ENCODE data around the gene PDZRN4. TPM values are rescaled to one million over a fixed set of nuclear protein-coding genes. Genes with fewer than 3 reads are reported as not detected.

Gene PDZRN4
- total RNA-seq, 1 experiment from 2014 or later: 2.4 TPM

DNA sequence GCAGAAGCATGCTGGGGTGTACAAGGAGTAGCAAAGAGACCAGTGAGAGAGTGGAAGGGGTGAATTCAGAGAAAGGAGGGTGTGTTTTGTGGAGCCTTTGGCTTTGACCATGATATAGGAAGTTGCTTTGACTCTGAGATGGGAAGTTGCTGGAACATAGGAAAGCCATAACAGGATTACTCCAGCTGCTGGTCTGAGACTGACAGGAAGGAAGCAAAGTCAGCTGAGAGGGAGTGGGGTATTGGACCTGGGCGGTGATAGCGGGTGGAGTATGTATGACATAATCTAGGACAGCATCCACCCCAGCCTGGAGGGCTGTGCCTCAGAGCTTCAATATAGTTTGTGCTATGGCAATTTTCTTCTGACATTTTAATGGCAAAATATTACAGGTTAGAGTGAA is 324.4 kb downstream of the PDZRN4 start:
- H3K4me1 ChIP-seq (ENCODE audit: low read length): peaks cover 51% of the 10 kb centered on the region
- no peak overlapping the region for H3K4me2 ChIP-seq (ENCODE audit: low read depth, low read length, poor library complexity, severe bottlenecking)
- H3K4me3 ChIP-seq (ENCODE audit: low read length): no peak overlapping the region
- no peaks in the 10 kb centered on the region for H3K9me2 ChIP-seq (replicated peaks; ENCODE audit: insufficient read depth, low read length)
- H3K27me3 ChIP-seq (ENCODE audit: low read length): no peaks in the 10 kb centered on the region
- H3K79me2 ChIP-seq (ENCODE audit: low read length): no peaks in the 10 kb centered on the region
- no peak overlapping the region for H3K9ac ChIP-seq (ENCODE audit: low read length)
- no peak overlapping the region for H2AFZ ChIP-seq (ENCODE audit: low read length)
- no peak for DNase-seq
- H3K9me3 ChIP-seq (ENCODE audit: low read length): no peaks in the 10 kb centered on the region
- no peaks in the 10 kb centered on the region for H3K36me3 ChIP-seq (ENCODE audit: insufficient read depth, low read length)
- H3K27ac ChIP-seq (ENCODE audit: low read length): no peak overlapping the region
- no peaks in the 10 kb centered on the region for H4K20me1 ChIP-seq (ENCODE audit: insufficient read depth, low read depth, low read length)

DNA sequence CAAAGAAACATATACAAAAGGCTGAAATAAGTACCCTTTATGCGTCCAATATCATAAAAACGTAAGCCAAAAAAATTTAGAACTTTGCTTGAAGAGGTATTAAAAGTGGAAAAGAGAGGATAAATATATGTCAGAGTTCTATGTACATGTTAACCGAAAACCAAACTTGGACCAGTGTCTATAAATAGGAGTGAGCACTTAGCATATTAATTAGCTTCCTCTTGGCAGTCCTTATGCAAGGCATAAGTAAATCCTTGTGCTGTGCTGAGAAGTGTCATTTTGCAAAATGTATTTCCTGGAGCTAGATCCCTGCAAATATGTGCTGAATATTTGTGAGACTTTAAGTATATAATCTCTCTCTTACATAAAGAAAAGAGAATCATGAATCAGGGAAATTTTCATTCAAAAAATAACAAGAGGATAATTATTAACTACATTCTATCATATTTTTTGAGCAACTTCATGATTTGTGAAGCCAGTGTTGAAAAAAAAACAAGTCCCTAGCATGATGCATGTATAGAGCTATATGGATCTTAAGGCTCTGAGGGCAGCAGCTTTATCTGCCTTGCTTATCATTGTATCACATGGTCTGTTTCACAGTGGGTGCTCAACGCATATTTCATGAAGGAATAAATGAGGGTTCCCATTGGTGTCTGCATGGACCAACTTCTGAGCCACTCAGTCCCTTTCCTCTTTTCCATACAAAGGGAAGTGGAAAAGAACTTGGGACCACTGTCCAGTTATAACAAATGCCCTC is 326.1 kb downstream of the PDZRN4 start:
- no peaks in the 10 kb centered on the region for H3K27me3 ChIP-seq (ENCODE audit: low read length)
- DNase-seq: peak; percentile 47
- no peaks in the 10 kb centered on the region for H3K36me3 ChIP-seq (ENCODE audit: insufficient read depth, low read length)
- no peaks in the 10 kb centered on the region for H3K9me3 ChIP-seq (ENCODE audit: low read length)
- H2AFZ ChIP-seq (ENCODE audit: low read length): no peak overlapping the region
- peak overlapping the region; percentile 8 for H3K4me2 ChIP-seq (ENCODE audit: low read depth, low read length, poor library complexity, severe bottlenecking)
- H3K4me1 ChIP-seq (ENCODE audit: low read length): peaks cover 45% of the 10 kb centered on the region
- H3K4me3 ChIP-seq (ENCODE audit: low read length): no peak overlapping the region
- H4K20me1 ChIP-seq (ENCODE audit: insufficient read depth, low read depth, low read length): no peaks in the 10 kb centered on the region
- H3K79me2 ChIP-seq (ENCODE audit: low read length): no peaks in the 10 kb centered on the region
- H3K27ac ChIP-seq (ENCODE audit: low read length): no peak overlapping the region
- no peak overlapping the region for H3K9ac ChIP-seq (ENCODE audit: low read length)
- H3K9me2 ChIP-seq (replicated peaks; ENCODE audit: insufficient read depth, low read length): no peaks in the 10 kb centered on the region

DNA sequence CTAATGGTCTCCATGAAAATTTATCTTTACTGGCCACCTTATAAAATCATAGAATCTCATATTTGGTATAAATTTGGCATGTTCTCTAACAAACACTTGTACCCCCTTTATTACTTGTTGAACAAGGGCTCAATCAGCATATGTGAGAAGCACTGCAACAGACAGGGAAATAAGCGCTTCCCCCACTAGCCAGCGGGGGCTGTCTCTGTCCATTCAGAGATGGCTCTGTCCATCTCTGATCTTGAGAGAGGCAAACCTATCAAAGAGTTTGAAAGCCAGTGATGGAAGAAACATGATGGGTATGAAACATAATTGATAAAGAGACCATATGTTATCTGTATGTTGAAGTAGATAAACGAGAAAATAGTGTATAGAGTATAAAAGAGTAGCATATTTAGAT is 326.8 kb downstream of the PDZRN4 start:
- Histone ChIP-seq H3K4me1 (ENCODE audit: low read length) (peaks cover 45% of the 10 kb centered on the region), H3K9me2 (replicated peaks; ENCODE audit: insufficient read depth, low read length) (no peaks in the 10 kb centered on the region), H3K4me3 (ENCODE audit: low read length) (no peak overlapping the region), H3K27me3 (ENCODE audit: low read length) (no peaks in the 10 kb centered on the region), H3K27ac (ENCODE audit: low read length) (no peak overlapping the region), H3K79me2 (ENCODE audit: low read length) (no peaks in the 10 kb centered on the region), H3K9me3 (ENCODE audit: low read length) (no peaks in the 10 kb centered on the region), H4K20me1 (ENCODE audit: insufficient read depth, low read depth, low read length) (no peaks in the 10 kb centered on the region), H3K4me2 (ENCODE audit: low read depth, low read length, poor library complexity, severe bottlenecking) (no peak overlapping the region), H3K36me3 (ENCODE audit: insufficient read depth, low read length) (no peaks in the 10 kb centered on the region), H2AFZ (ENCODE audit: low read length) (no peak overlapping the region), H3K9ac (ENCODE audit: low read length) (no peak overlapping the region)
- DNase-seq: no peak

DNA sequence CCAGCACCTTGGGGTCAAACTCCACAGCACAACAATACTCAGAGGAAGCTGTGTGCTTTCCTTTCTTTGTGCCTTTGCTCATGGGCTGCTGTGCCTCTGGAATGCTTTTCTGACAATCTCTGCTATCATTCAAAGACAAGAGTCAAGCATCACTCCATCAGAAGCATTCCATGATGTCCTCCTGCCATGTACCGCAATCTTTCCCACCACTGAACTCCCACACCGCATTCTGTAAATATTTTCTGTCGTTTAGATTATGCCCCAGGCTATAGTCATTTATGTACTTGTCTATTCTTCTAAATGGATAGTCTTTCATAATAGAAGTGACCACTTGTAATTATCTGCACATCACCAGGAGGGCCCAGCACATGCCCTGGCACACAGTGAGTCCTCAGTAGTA is 327.8 kb downstream of the PDZRN4 start:
- Histone ChIP-seq H3K4me1 (ENCODE audit: low read length) (peaks cover 35% of the 10 kb centered on the region), H2AFZ (ENCODE audit: low read length) (no peak overlapping the region), H3K9me3 (ENCODE audit: low read length) (no peaks in the 10 kb centered on the region), H3K4me3 (ENCODE audit: low read length) (no peak overlapping the region), H3K4me2 (ENCODE audit: low read depth, low read length, poor library complexity, severe bottlenecking) (no peak overlapping the region), H3K36me3 (ENCODE audit: insufficient read depth, low read length) (no peaks in the 10 kb centered on the region), H3K9me2 (replicated peaks; ENCODE audit: insufficient read depth, low read length) (no peaks in the 10 kb centered on the region), H3K9ac (ENCODE audit: low read length) (no peak overlapping the region), H3K27me3 (ENCODE audit: low read length) (no peaks in the 10 kb centered on the region), H3K79me2 (ENCODE audit: low read length) (no peaks in the 10 kb centered on the region), H4K20me1 (ENCODE audit: insufficient read depth, low read depth, low read length) (no peaks in the 10 kb centered on the region), H3K27ac (ENCODE audit: low read length) (no peak overlapping the region)
- DNase-seq: no peak

DNA sequence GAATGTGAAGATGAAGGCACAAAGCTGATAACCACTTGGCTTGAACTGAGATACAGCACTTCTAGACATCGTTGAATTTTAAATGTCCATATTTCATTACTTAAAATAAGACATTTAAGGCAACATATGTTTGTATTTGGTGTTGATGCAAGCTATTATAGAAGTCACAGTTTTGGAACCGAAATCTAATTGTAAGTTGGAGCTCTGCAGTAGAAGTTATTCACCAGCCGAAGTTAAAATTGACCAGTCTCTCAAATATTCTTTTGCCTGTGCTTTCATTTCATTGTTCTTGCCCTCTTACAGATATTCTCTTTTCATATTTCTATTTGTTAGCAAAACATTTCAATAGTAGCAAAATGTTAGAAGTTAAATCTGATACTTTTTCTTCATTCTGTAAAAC is 332.7 kb downstream of the PDZRN4 start:
- no peak overlapping the region for H3K27ac ChIP-seq (ENCODE audit: low read length)
- no peaks in the 10 kb centered on the region for H3K9me3 ChIP-seq (ENCODE audit: low read length)
- H3K4me2 ChIP-seq (ENCODE audit: low read depth, low read length, poor library complexity, severe bottlenecking): no peak overlapping the region
- H3K79me2 ChIP-seq (ENCODE audit: low read length): no peaks in the 10 kb centered on the region
- H2AFZ ChIP-seq (ENCODE audit: low read length): no peak overlapping the region
- H3K9me2 ChIP-seq (replicated peaks; ENCODE audit: insufficient read depth, low read length): no peaks in the 10 kb centered on the region
- H3K36me3 ChIP-seq (ENCODE audit: insufficient read depth, low read length): no peaks in the 10 kb centered on the region
- no peak for DNase-seq
- no peaks in the 10 kb centered on the region for H3K27me3 ChIP-seq (ENCODE audit: low read length)
- peaks cover 21% of the 10 kb centered on the region for H3K4me1 ChIP-seq (ENCODE audit: low read length)
- H4K20me1 ChIP-seq (ENCODE audit: insufficient read depth, low read depth, low read length): no peaks in the 10 kb centered on the region
- H3K4me3 ChIP-seq (ENCODE audit: low read length): no peak overlapping the region
- H3K9ac ChIP-seq (ENCODE audit: low read length): no peak overlapping the region

DNA sequence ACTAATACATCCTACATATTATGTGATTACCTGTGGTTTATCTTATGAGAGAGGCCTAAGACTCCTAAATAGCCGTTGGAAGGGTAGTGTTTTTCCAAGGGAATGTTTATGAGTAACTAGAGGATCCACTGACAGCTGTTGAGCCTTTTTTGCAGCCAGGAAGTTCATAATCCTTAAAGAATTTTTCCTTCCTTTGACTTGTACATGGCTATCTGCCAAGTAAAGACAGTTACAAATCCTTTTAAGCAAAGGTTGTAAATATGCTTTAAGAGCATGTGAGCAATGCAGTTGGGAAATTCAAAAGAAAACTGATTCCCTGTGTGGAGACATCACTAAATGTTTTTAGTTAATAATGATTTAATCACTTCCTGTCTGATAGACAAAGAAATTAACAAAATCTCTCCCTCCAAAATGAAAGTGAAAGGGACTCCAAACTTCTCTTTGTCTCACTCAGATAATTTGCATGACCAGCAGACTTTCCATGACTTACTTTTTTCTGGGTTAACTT is 333.8 kb downstream of the PDZRN4 start:
- H3K36me3 ChIP-seq (ENCODE audit: insufficient read depth, low read length): no peaks in the 10 kb centered on the region
- no peak overlapping the region for H3K27ac ChIP-seq (ENCODE audit: low read length)
- H2AFZ ChIP-seq (ENCODE audit: low read length): peak overlapping the region; percentile 56
- H3K4me2 ChIP-seq (ENCODE audit: low read depth, low read length, poor library complexity, severe bottlenecking): peak overlapping the region; percentile 52
- H3K9ac ChIP-seq (ENCODE audit: low read length): no peak overlapping the region
- no peaks in the 10 kb centered on the region for H3K9me2 ChIP-seq (replicated peaks; ENCODE audit: insufficient read depth, low read length)
- H3K4me3 ChIP-seq (ENCODE audit: low read length): peak overlapping the region; percentile 19; the same call in 1 of the 2 replicates
- H3K4me1 ChIP-seq (ENCODE audit: low read length): peaks cover 25% of the 10 kb centered on the region
- peak; percentile 65 for DNase-seq
- no peaks in the 10 kb centered on the region for H3K27me3 ChIP-seq (ENCODE audit: low read length)
- H3K79me2 ChIP-seq (ENCODE audit: low read length): no peaks in the 10 kb centered on the region
- H4K20me1 ChIP-seq (ENCODE audit: insufficient read depth, low read depth, low read length): no peaks in the 10 kb centered on the region
- no peaks in the 10 kb centered on the region for H3K9me3 ChIP-seq (ENCODE audit: low read length)

DNA sequence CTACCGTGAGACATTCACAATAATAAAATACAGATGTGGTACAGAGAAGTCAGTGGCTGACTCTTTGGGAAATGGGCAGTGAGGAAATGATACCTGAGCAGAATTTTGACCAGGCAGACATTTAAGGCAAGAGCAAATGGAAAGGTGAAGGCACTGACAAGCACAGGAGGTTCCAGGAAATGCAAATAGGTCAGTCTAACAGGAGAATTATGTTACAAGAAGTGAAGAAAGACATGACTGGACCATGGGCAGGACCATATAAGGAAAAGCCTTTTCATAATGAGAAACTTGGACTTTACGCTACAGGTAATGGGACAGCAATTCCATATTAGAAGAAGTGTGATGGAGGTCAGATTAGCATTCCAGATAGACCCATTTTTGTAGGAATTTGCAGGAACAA is 338.9 kb downstream of the PDZRN4 start:
- DNase-seq: no peak
- H3K4me1 ChIP-seq (ENCODE audit: low read length): peaks cover 39% of the 10 kb centered on the region
- no peaks in the 10 kb centered on the region for H4K20me1 ChIP-seq (ENCODE audit: insufficient read depth, low read depth, low read length)
- H3K27me3 ChIP-seq (ENCODE audit: low read length): no peaks in the 10 kb centered on the region
- no peaks in the 10 kb centered on the region for H3K9me3 ChIP-seq (ENCODE audit: low read length)
- H3K27ac ChIP-seq (ENCODE audit: low read length): no peak overlapping the region
- no peak overlapping the region for H3K9ac ChIP-seq (ENCODE audit: low read length)
- H2AFZ ChIP-seq (ENCODE audit: low read length): no peak overlapping the region
- no peaks in the 10 kb centered on the region for H3K79me2 ChIP-seq (ENCODE audit: low read length)
- no peaks in the 10 kb centered on the region; the same call in 1 of the 2 replicates for H3K9me2 ChIP-seq (replicated peaks; ENCODE audit: insufficient read depth, low read length)
- H3K36me3 ChIP-seq (ENCODE audit: insufficient read depth, low read length): no peaks in the 10 kb centered on the region
- H3K4me3 ChIP-seq (ENCODE audit: low read length): no peak overlapping the region
- no peak overlapping the region for H3K4me2 ChIP-seq (ENCODE audit: low read depth, low read length, poor library complexity, severe bottlenecking)

DNA sequence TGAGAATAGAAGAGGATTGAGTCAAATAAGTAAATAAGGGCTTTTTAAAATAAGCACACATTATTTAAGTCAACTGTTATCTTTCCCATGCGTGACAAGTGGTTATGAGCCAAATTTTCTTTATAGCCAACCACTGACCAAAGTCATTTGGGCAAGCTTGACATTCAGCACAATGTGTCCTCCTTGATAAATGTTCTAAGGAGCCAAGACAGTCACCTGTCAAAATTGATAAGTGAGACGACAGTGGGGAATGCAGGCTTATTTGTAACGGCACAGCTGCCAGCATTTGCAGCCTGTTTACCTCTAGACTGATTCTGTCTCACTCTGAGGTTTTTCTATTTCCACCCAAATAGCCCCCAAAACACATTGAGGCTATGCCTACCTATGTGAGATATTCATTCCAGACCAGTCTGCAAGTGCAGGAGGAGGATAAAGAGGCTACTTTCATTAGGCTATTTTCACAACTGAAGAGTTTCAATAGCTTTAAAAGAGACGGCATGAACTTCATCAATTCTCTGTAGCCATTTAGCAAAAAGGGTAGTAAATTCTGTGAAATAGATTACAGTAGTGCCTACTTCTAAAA is 339.5 kb downstream of the PDZRN4 start:
- no peak overlapping the region for H3K9ac ChIP-seq (ENCODE audit: low read length)
- no peak overlapping the region for H3K4me2 ChIP-seq (ENCODE audit: low read depth, low read length, poor library complexity, severe bottlenecking)
- H3K79me2 ChIP-seq (ENCODE audit: low read length): no peaks in the 10 kb centered on the region
- H3K4me3 ChIP-seq (ENCODE audit: low read length): no peak overlapping the region
- H3K27ac ChIP-seq (ENCODE audit: low read length): no peak overlapping the region
- H3K36me3 ChIP-seq (ENCODE audit: insufficient read depth, low read length): no peaks in the 10 kb centered on the region
- H3K4me1 ChIP-seq (ENCODE audit: low read length): peaks cover 35% of the 10 kb centered on the region
- H3K9me2 ChIP-seq (replicated peaks; ENCODE audit: insufficient read depth, low read length): no peaks in the 10 kb centered on the region; the same call in 1 of the 2 replicates
- no peaks in the 10 kb centered on the region for H4K20me1 ChIP-seq (ENCODE audit: insufficient read depth, low read depth, low read length)
- H3K27me3 ChIP-seq (ENCODE audit: low read length): no peaks in the 10 kb centered on the region
- DNase-seq: no peak
- H2AFZ ChIP-seq (ENCODE audit: low read length): no peak overlapping the region
- no peaks in the 10 kb centered on the region for H3K9me3 ChIP-seq (ENCODE audit: low read length)
